ENCODE data around the gene SHC1. TPM values are rescaled to one million over a fixed set of nuclear protein-coding genes. Genes with fewer than 3 reads are reported as not detected.

SHC1 gene
- total and polyA plus RNA-seq, 5 experiments from 2014 or later = 22.6 to 68.5 (median 27.4) TPM

Small RNA genes within 50 kb of the gene (microRNA-seq; reads per million reads assigned to microRNA genes)
- not detected for gene MIR4258 (ENCODE audit: borderline microRNAs expressed)

Other genes starting within 250 kb of the SHC1 start
- under 1 TPM in 1 of 2 experiments, not detected in 1; 0.08 TPM for gene KCNN3, start 100.5 kb downstream of the SHC1 start, total RNA-seq
- not detected for gene KCNN3, start 100.5 kb downstream of the SHC1 start, polyA plus RNA-seq
- gene PMVK, start 34.0 kb downstream of the SHC1 start, total RNA-seq = 10 to 100 TPM; 11.7 to 13.5 TPM
- gene PMVK, start 34.0 kb downstream of the SHC1 start, polyA plus RNA-seq = 10 to 100 TPM; 41.0 to 45.7 (median 45.1) TPM
- 100 to 1,000 TPM; 317 to 319 TPM for gene PBXIP1, start 14.6 kb downstream of the SHC1 start, total RNA-seq
- gene PBXIP1, start 14.6 kb downstream of the SHC1 start, polyA plus RNA-seq = 100 to 1,000 TPM; 182 to 239 (median 183) TPM
- 10 to 100 TPM; 55.6 to 57.3 TPM for gene PYGO2, start 9.0 kb downstream of the SHC1 start, total RNA-seq
- 10 to 100 TPM; 21.5 to 50.8 (median 35.8) TPM for gene PYGO2, start 9.0 kb downstream of the SHC1 start, polyA plus RNA-seq
- 10 to 100 TPM; 11.1 to 11.7 TPM for gene CKS1B, start 3.9 kb upstream of the SHC1 start, total RNA-seq
- 10 to 100 TPM; 58.0 to 66.6 (median 63.0) TPM for gene CKS1B, start 3.9 kb upstream of the SHC1 start, polyA plus RNA-seq
- gene FLAD1, start 12.6 kb upstream of the SHC1 start, total RNA-seq = 10 to 100 TPM; 46.6 to 46.8 TPM
- gene FLAD1, start 12.6 kb upstream of the SHC1 start, polyA plus RNA-seq = 10 to 100 TPM; 30.9 to 41.8 (median 31.9) TPM
- gene LENEP, start 22.8 kb upstream of the SHC1 start, total RNA-seq = under 1 TPM; 0.77 to 0.91 TPM
- not detected for gene LENEP, start 22.8 kb upstream of the SHC1 start, polyA plus RNA-seq
- gene ZBTB7B, start 32.1 kb upstream of the SHC1 start, total RNA-seq = 10 to 100 TPM; 12.9 to 13.1 TPM
- under 1 TPM; 0.12 to 0.59 (median 0.46) TPM for gene ZBTB7B, start 32.1 kb upstream of the SHC1 start, polyA plus RNA-seq
- gene DCST2, start 63.0 kb upstream of the SHC1 start, total RNA-seq = 1 to 10 TPM in 1 of 2 experiments, under 1 TPM in 1; 0.83 to 1.1 TPM
- not detected for gene DCST2, start 63.0 kb upstream of the SHC1 start, polyA plus RNA-seq
- gene DCST1, start 63.1 kb upstream of the SHC1 start, total RNA-seq = not detected
- gene DCST1, start 63.1 kb upstream of the SHC1 start, polyA plus RNA-seq = not detected
- gene ADAM15, start 80.6 kb upstream of the SHC1 start, total RNA-seq = 10 to 100 TPM; 21.1 to 21.9 TPM
- gene ADAM15, start 80.6 kb upstream of the SHC1 start, polyA plus RNA-seq = 1 to 10 TPM; 2.8 to 4.5 (median 3.1) TPM
- gene EFNA4, start 93.0 kb upstream of the SHC1 start, total RNA-seq = 1 to 10 TPM; 4.6 to 5.3 TPM
- 1 to 10 TPM; 1.0 to 2.6 (median 1.1) TPM for gene EFNA4, start 93.0 kb upstream of the SHC1 start, polyA plus RNA-seq
- 1 to 10 TPM in 1 of 2 experiments, under 1 TPM in 1; 0.88 to 1.2 TPM for gene EFNA3, start 108.1 kb upstream of the SHC1 start, total RNA-seq
- 1 to 10 TPM in 1 of 3 donors, under 1 TPM in 2; 0.53 to 1.3 (median 0.56) TPM for gene EFNA3, start 108.1 kb upstream of the SHC1 start, polyA plus RNA-seq
- 1 to 10 TPM; 8.5 to 8.6 TPM for gene EFNA1, start 157.1 kb upstream of the SHC1 start, total RNA-seq
- 10 to 100 TPM in 1 of 3 donors, 1 to 10 TPM in 2; 2.9 to 12.0 (median 7.7) TPM for gene EFNA1, start 157.1 kb upstream of the SHC1 start, polyA plus RNA-seq
- 10 to 100 TPM; 26.7 to 26.9 TPM for gene SLC50A1, start 165.1 kb upstream of the SHC1 start, total RNA-seq
- 10 to 100 TPM; 50.3 to 72.7 (median 62.3) TPM for gene SLC50A1, start 165.1 kb upstream of the SHC1 start, polyA plus RNA-seq
- gene DPM3, start 169.8 kb upstream of the SHC1 start, total RNA-seq = 10 to 100 TPM; 45.2 to 59.8 TPM
- gene DPM3, start 169.8 kb upstream of the SHC1 start, polyA plus RNA-seq = 100 to 1,000 TPM; 103 to 159 (median 159) TPM
- 100 to 1,000 TPM; 148 to 152 TPM for gene KRTCAP2, start 202.6 kb upstream of the SHC1 start, total RNA-seq
- 100 to 1,000 TPM; 453 to 495 (median 490) TPM for gene KRTCAP2, start 202.6 kb upstream of the SHC1 start, polyA plus RNA-seq
- gene TRIM46, start 203.1 kb upstream of the SHC1 start, total RNA-seq = 1 to 10 TPM; 4.0 to 4.1 TPM
- gene TRIM46, start 203.1 kb upstream of the SHC1 start, polyA plus RNA-seq = under 1 TPM; 0.40 to 0.92 (median 0.60) TPM
- gene THBS3, start 237.2 kb upstream of the SHC1 start, total RNA-seq = 10 to 100 TPM; 36.8 to 37.9 TPM
- gene THBS3, start 237.2 kb upstream of the SHC1 start, polyA plus RNA-seq = 1 to 10 TPM; 1.2 to 3.8 (median 3.0) TPM
- 10 to 100 TPM; 26.9 to 27.1 TPM for gene MTX1, start 237.9 kb upstream of the SHC1 start, total RNA-seq
- gene MTX1, start 237.9 kb upstream of the SHC1 start, polyA plus RNA-seq = 10 to 100 TPM; 45.8 to 50.7 (median 48.5) TPM

All from naive thymus-derived CD8-positive, alpha-beta T cell (primary cell).